Cardiac muscle cell (in vitro differentiated cells and primary cell): ENCODE data around the gene LATS2. TPM values are rescaled to one million over a fixed set of nuclear protein-coding genes. Genes with fewer than 3 reads are reported as not detected.

Source experiments
- DNase-seq, 2 donors: peaks; one replicate each; pipeline versions ENCODE4 v3.0.0 to v3.0.0-alpha.2; 2010 to 2017; ENCODE audit warnings: low read depth in 1 of 2, low spot score in 1 of 2
- H3K27ac ChIP-seq: fragments of 200-600 bp; sonication (generic); 2 replicates; pipeline ENCODE4 v1.5.1; 2016
- H3K27me3 ChIP-seq: fragments of 200-600 bp; sonication (generic); 2 replicates; pipeline ENCODE4 v1.6.0; 2016; ENCODE audit warnings: control low read depth
- H3K36me3 ChIP-seq: fragments of 200-600 bp; sonication (generic); 2 replicates; pipeline ENCODE4 v1.5.1; 2016; ENCODE audit warnings: control low read depth
- H3K4me1 ChIP-seq: fragments of 200-600 bp; sonication (generic); 2 replicates; pipeline ENCODE4 v1.8.1; 2017; ENCODE audit warnings: low read depth, mild to moderate bottlenecking, mixed run types
- H3K4me3 ChIP-seq: fragments of 200-600 bp; sonication (generic); 2 replicates; pipeline ENCODE4 v1.5.1; 2016; ENCODE audit warnings: mild to moderate bottlenecking
- H3K9me3 ChIP-seq: fragments of 200-600 bp; sonication (generic); 2 replicates; pipeline ENCODE4 v1.5.1; 2017; ENCODE audit warnings: low read depth, mild to moderate bottlenecking, control low read depth
- polyA plus RNA-seq: library from polyadenylated mRNA; unstranded; fragments of >200 nt; fragmentation: Nextera tagmentation; extraction: Ambion mirVana; gene quantifications from 2 replicates; pipeline ENCODE4 v1.2.1, GENCODE V29; 2016
- total RNA-seq: library from RNA; depleted of rRNA; stranded (reverse); fragments of >200 nt; gene quantifications from 2 replicates; pipeline ENCODE4 v1.2.3, GENCODE V29; 2016
- TF ChIP-seq, protein P1 (sequence below): IDR thresholded peaks from 2 replicates; pipeline ENCODE4 v1.5.1; 2012; ENCODE audit warnings: low read depth, mild to moderate bottlenecking, low read length

Gene LATS2
- total and polyA plus RNA-seq, 2 experiments from 2014 or later, result 4.0 to 14.7 TPM

DNA sequence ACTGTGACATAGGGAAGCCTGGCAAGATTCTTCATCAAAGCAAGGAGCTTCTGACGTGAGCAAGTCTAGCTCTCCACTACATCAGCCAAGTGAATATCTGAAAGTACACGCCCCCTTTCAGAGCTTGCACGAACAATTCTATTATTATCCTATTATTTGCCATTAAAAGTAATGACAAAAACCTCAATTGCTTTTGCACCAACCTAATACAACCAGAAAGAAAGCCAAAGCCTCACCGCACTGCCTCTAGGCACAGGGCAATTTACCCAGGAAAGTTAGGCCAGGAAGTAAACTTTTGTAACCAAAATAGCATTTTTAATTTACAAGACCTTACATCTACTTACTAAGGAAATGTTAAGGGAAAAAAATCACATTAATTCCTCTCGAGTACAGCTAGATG is 41.2 kb downstream of the LATS2 start:
- no peak overlapping the region for H3K4me3 ChIP-seq
- no peak for DNase-seq
- no peaks in the 10 kb centered on the region for H3K36me3 ChIP-seq
- H3K27ac ChIP-seq, result peak overlapping the region; percentile 62
- no peaks in the 10 kb centered on the region for H3K9me3 ChIP-seq
- TF ChIP-seq, protein P1, sequence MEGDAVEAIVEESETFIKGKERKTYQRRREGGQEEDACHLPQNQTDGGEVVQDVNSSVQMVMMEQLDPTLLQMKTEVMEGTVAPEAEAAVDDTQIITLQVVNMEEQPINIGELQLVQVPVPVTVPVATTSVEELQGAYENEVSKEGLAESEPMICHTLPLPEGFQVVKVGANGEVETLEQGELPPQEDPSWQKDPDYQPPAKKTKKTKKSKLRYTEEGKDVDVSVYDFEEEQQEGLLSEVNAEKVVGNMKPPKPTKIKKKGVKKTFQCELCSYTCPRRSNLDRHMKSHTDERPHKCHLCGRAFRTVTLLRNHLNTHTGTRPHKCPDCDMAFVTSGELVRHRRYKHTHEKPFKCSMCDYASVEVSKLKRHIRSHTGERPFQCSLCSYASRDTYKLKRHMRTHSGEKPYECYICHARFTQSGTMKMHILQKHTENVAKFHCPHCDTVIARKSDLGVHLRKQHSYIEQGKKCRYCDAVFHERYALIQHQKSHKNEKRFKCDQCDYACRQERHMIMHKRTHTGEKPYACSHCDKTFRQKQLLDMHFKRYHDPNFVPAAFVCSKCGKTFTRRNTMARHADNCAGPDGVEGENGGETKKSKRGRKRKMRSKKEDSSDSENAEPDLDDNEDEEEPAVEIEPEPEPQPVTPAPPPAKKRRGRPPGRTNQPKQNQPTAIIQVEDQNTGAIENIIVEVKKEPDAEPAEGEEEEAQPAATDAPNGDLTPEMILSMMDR, result no peak
- peaks cover 3% of the 10 kb centered on the region for H3K4me1 ChIP-seq
- no peaks in the 10 kb centered on the region for H3K27me3 ChIP-seq

DNA sequence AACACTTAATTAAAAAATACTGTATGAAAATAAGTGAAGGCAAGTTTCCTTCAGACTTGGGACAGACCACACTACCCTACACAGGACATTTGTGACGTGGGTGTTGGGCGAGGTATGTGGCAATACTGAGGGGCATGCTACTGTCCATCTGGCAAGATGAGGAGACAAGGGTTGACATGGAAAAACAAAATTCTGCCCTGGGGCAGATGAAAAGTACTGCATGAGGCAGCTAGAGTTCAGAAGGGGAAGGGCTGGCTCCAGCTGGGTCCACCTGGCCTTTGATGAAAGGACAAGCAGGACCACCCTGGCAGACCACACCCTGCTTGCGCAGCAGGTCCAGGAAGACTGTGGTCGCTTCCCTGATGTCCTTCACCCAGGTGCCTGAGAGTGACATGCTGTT is 43.2 kb downstream of the LATS2 start:
- no peak for DNase-seq
- TF ChIP-seq, protein P1, result no peak
- Histone ChIP-seq H3K4me1 (peaks cover 13% of the 10 kb centered on the region), H3K36me3 (no peaks in the 10 kb centered on the region), H3K27me3 (no peaks in the 10 kb centered on the region), H3K9me3 (no peaks in the 10 kb centered on the region), H3K27ac (no peak overlapping the region), H3K4me3 (no peak overlapping the region)

DNA sequence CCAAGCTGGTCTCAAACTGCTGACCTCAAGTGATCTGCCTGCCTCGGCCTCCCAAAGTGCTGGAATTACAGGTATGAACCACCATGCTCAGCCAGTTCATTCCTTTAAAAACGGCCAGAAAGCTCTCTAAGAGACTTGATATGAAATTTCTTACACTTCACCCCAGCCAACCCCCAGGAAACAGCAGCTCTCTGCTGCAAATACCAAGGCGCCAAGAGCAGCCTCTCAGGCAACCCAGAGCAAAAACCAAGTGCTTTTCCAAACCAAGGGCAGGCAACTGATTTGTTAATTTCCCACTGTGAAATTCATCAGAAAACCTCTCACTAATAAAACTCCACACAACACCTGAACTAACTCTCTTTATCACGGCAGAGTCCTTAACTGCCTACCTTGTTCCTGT is 44.9 kb downstream of the LATS2 start:
- no peaks in the 10 kb centered on the region for H3K9me3 ChIP-seq
- no peaks in the 10 kb centered on the region for H3K27me3 ChIP-seq
- H3K4me1 ChIP-seq, result peaks cover 13% of the 10 kb centered on the region
- TF ChIP-seq, protein P1, result no peak
- no peak for DNase-seq
- no peak overlapping the region for H3K4me3 ChIP-seq
- H3K36me3 ChIP-seq, result no peaks in the 10 kb centered on the region
- no peak overlapping the region for H3K27ac ChIP-seq

DNA sequence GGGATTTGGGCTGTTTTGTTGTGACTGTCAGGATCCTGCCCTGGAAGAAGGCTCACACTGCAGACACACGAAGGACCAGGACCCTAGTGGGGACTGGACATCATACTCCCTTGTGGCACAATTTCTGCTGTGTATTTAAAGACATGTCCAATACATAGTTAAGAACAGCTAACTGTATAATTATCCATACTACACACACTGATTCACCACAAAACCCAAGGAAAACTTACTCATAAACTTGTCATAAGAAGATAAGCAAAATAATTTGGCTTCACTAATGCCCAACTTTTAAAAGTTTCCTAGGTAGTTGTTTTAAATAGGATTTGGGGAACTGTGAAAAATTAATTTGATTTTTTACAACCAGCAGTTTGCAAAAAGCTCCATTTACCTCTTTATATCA is 46.1 kb downstream of the LATS2 start:
- Histone ChIP-seq H3K9me3 (no peaks in the 10 kb centered on the region), H3K27me3 (no peaks in the 10 kb centered on the region), H3K27ac (no peak overlapping the region), H3K36me3 (no peaks in the 10 kb centered on the region), H3K4me1 (peaks cover 11% of the 10 kb centered on the region), H3K4me3 (no peak overlapping the region)
- DNase-seq, result peak in 1 of 2 donors; percentile 34
- TF ChIP-seq, protein P1, result no peak

DNA sequence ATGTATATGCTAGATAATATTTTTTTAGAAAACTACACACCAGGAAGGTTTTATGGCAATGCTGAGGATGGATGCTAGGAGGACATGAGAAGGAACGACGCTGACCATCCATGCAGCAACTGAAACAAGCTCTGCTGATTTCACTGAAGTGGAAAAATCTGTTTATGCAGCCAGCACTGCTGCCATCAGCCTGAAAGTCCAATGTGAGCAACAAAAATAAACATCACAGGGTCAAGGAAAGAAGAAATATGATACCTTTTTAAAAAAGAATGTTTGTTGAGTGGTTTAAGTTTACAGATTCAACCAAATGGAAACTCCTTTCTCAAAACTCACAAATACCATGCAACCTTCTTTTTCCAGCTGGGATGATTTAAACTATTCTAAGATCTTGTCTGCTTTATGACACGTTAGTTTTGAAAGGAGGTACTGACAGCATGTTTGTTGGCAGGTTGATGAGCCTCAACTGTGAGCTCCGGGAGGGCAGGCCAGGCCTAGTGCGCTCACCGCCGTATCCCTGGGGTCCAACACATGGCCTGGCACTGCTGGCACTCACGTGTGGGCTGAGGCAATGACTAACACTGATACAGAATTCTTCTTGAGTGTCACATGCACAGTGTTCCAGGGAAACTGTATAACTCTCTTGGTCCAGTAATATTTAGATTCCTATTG is 46.8 kb downstream of the LATS2 start:
- no peaks in the 10 kb centered on the region for H3K36me3 ChIP-seq
- H3K4me3 ChIP-seq, result no peak overlapping the region
- TF ChIP-seq, protein P1, result no peak
- H3K9me3 ChIP-seq, result no peaks in the 10 kb centered on the region
- peaks cover 10% of the 10 kb centered on the region for H3K4me1 ChIP-seq
- no peaks in the 10 kb centered on the region for H3K27me3 ChIP-seq
- H3K27ac ChIP-seq, result peak overlapping the region; percentile 2
- peak in 1 of 2 donors; percentile 79 for DNase-seq

DNA sequence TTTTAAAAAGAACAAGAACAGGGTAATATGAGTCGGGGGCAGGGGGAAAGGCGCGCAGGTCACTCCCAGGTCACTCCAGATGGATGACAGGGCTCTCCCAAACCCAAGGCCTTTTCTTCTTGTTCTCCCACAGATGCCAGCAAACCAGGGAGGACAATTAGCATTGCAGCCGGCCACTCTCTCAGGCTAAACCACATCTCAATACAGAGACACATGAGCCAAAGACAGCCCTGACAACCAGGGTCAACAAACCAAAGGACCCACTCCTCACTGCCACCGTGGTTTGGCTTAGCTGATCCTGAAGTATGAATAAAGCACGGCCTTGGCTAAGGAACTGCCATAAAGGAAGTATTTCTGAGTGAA is 47.3 kb downstream of the LATS2 start:
- Histone ChIP-seq H3K27ac (peak overlapping the region; percentile 2), H3K9me3 (no peaks in the 10 kb centered on the region), H3K4me1 (peaks cover 10% of the 10 kb centered on the region), H3K27me3 (no peaks in the 10 kb centered on the region), H3K36me3 (no peaks in the 10 kb centered on the region), H3K4me3 (no peak overlapping the region)
- TF ChIP-seq, protein P1, result no peak
- DNase-seq, result no peak
